GM18519 (cell line): Measurements from ENCODE around the gene RFTN1.

Experiments
- ATAC-seq: cut with Tn5 transposase; IDR thresholded peaks from one replicate; pipeline ENCODE4 v1.9.1; 2021; ENCODE audit warnings: mild to moderate bottlenecking, moderate library complexity; ENCODE audit not compliant: unreplicated experiment, low FRiP score

The RFTN1 gene

GRCh38 chr3:16365491-16366128, 147.9 kb downstream of the RFTN1 start:
- no peak for ATAC-seq

- no peak for ATAC-seq
Observed at GRCh38 chr3:16364963-16365362, 148.5 kb downstream of the RFTN1 start.

- ATAC-seq, result no peak
Observed at GRCh38 chr3:16364323-16364722, 149.2 kb downstream of the RFTN1 start.

GRCh38 chr3:16363636-16364035, 149.9 kb downstream of the RFTN1 start:
- no peak for ATAC-seq

GRCh38 chr3:16362770-16363169, 150.7 kb downstream of the RFTN1 start:
- no peak for ATAC-seq

- ATAC-seq, result no peak
Observed at GRCh38 chr3:16361087-16361486, 152.4 kb downstream of the RFTN1 start.

- ATAC-seq, result no peak
Observed at GRCh38 chr3:16359331-16359730, 154.2 kb downstream of the RFTN1 start.

GRCh38 chr3:16358336-16358735, 155.2 kb downstream of the RFTN1 start:
- no peak for ATAC-seq

- no peak for ATAC-seq
Observed at GRCh38 chr3:16357186-16358121, 156.0 kb downstream of the RFTN1 start.

- no peak for ATAC-seq
Observed at GRCh38 chr3:16355828-16356227, 157.7 kb downstream of the RFTN1 start.

GRCh38 chr3:16354291-16354690, 159.2 kb downstream of the RFTN1 start:
- no peak for ATAC-seq

GRCh38 chr3:16352428-16352827, 161.1 kb downstream of the RFTN1 start:
- no peak for ATAC-seq

GRCh38 chr3:16350597-16351318, 162.7 kb downstream of the RFTN1 start:
- ATAC-seq, result no peak

- ATAC-seq, result no peak
Observed at GRCh38 chr3:16349986-16350596, 163.4 kb downstream of the RFTN1 start.

GRCh38 chr3:16347548-16347947, 166.0 kb downstream of the RFTN1 start:
- ATAC-seq, result no peak

- ATAC-seq, result no peak
Observed at GRCh38 chr3:16346413-16347081, 167.0 kb downstream of the RFTN1 start.

- ATAC-seq, result no peak
Observed at GRCh38 chr3:16343101-16343500, 170.4 kb downstream of the RFTN1 start.

- ATAC-seq, result no peak
Observed at GRCh38 chr3:16338999-16339398, 174.5 kb downstream of the RFTN1 start.

- no peak for ATAC-seq
Observed at GRCh38 chr3:16337856-16338540, 175.5 kb downstream of the RFTN1 start.

GRCh38 chr3:16336825-16337224, 176.7 kb downstream of the RFTN1 start:
- no peak for ATAC-seq
